Endothelial cell of umbilical vein (primary cell): ENCODE data around the gene PNMA6F. TPM values are rescaled to one million over a fixed set of nuclear protein-coding genes. Genes with fewer than 3 reads are reported as not detected.

Source experiments
- BruUV-seq: library from RNA; stranded (reverse); fragments of 400-500 nt; replicated peaks from 2 replicates; lab custom pipeline; 2021; lab: Mats Ljungman, UMichigan
- CTCF ChIA-PET: fragments of 300-600, 350-600 bp; sonication (Branson Sonifier 250); formaldehyde crosslinking; loops from one replicate; lab custom pipeline; 2021; ENCODE audit warnings: antibody characterized with exemption, inconsistent platforms; lab: Charles Lee
- POLR2A ChIA-PET: fragments of 300-600, 350-600 bp; sonication (Branson Sonifier 250); formaldehyde crosslinking; loops from one replicate; lab custom pipeline; 2021; ENCODE audit warnings: antibody characterized with exemption, inconsistent platforms; lab: Charles Lee
- DNase-seq: peaks from one replicate; pipeline ENCODE4 v3.0.0-alpha.2; 2011; ENCODE audit warnings: low read depth, low spot score
- FAIRE-seq: peaks from 2 replicates; lab custom pipeline; 2011; peaks lifted over from hg19 to GRCh38; lab: Jason Lieb, UNC
- H2AFZ ChIP-seq: 2 replicates; pipeline ENCODE4 v1.6.0; 2012; ENCODE audit warnings: low read depth, low read length, control low read depth, inconsistent platforms
- H3K27ac ChIP-seq: 2 replicates; pipeline ENCODE4 v1.5.1; 2011; ENCODE audit warnings: low read depth, mild to moderate bottlenecking, control low read depth, low read length, moderate library complexity; ENCODE audit not compliant: insufficient read depth
- H3K27me3 ChIP-seq, 2 experiments: 2 replicates each; pipeline versions ENCODE4 v1.6.0 to v1.6.1; 2011; ENCODE audit warnings: low read length in 2 of 2, mixed read lengths in 1 of 2; ENCODE audit not compliant: control insufficient read depth in 2 of 2, insufficient read depth in 2 of 2
- H3K36me3 ChIP-seq, 2 experiments: 2 replicates in 1 of 2; 3 replicates in 1 of 2; pipeline ENCODE4 v1.5.1; 2011; ENCODE audit warnings: low read length in 2 of 2, mild to moderate bottlenecking in 1 of 2, moderate library complexity in 1 of 2; ENCODE audit not compliant: control insufficient read depth in 2 of 2, insufficient read depth in 2 of 2; ENCODE audit errors: extremely low read depth in 1 of 2
- H3K4me1 ChIP-seq: 3 replicates; pipeline ENCODE4 v1.5.1; 2011; ENCODE audit warnings: mild to moderate bottlenecking, low read length; ENCODE audit not compliant: control insufficient read depth, insufficient read depth; ENCODE audit errors: extremely low read depth
- H3K4me2 ChIP-seq: 2 replicates; pipeline ENCODE4 v1.6.1; 2011; ENCODE audit warnings: low read length, control low read depth, mixed read lengths; ENCODE audit not compliant: insufficient read depth
- H3K4me3 ChIP-seq, 3 experiments: fragments of 200-600 bp in 1 of 3; sonication (generic), shearing (Covaris generic) in 1 of 3; replicated peaks in 1 of 3; 2 replicates each; pipeline ENCODE4 v1.5.1; 2011 to 2016; ENCODE audit warnings: control low read depth in 3 of 3, low read length in 3 of 3, mild to moderate bottlenecking in 2 of 3, inconsistent platforms in 1 of 3, low read depth in 1 of 3, moderate library complexity in 1 of 3; ENCODE audit not compliant: insufficient read depth in 1 of 3
- H3K79me2 ChIP-seq: 2 replicates; pipeline ENCODE4 v1.6.0; 2012; ENCODE audit warnings: low read length, inconsistent platforms; ENCODE audit not compliant: control insufficient read depth, insufficient read depth
- H3K9ac ChIP-seq: replicated peaks from 2 replicates; pipeline ENCODE3; 2011; ENCODE audit warnings: low read length, control low read depth; ENCODE audit not compliant: insufficient read depth; ENCODE audit errors: extremely low read depth
- H3K9me1 ChIP-seq: replicated peaks from 3 replicates; pipeline ENCODE4 v1.6.0; 2011; ENCODE audit warnings: mild to moderate bottlenecking, low read length; ENCODE audit not compliant: control insufficient read depth, insufficient read depth; ENCODE audit errors: extremely low read depth
- H3K9me3 ChIP-seq: replicated peaks from 2 replicates; pipeline ENCODE4 v1.5.1; 2012; ENCODE audit warnings: low read length, inconsistent platforms; ENCODE audit not compliant: control insufficient read depth, insufficient read depth
- H4K20me1 ChIP-seq: replicated peaks from 2 replicates; pipeline ENCODE3; 2011; ENCODE audit warnings: mild to moderate bottlenecking, low read length; ENCODE audit not compliant: control insufficient read depth, insufficient read depth; ENCODE audit errors: extremely low read depth
- EZH2 ChIP-seq: IDR thresholded peaks from 2 replicates; pipeline ENCODE4 v1.6.1; 2012; ENCODE audit warnings: borderline replicate concordance, low read depth, mild to moderate bottlenecking, moderate library complexity, low read length, inconsistent platforms; ENCODE audit not compliant: severe bottlenecking
- FOS ChIP-seq: IDR thresholded peaks from 2 replicates; pipeline ENCODE4 v1.6.1; 2011; ENCODE audit warnings: mild to moderate bottlenecking, low read length, moderate library complexity, borderline replicate concordance; ENCODE audit not compliant: insufficient read depth
- GATA2 ChIP-seq: IDR thresholded peaks from 2 replicates; pipeline ENCODE4 v1.7.0; 2011; ENCODE audit warnings: low read depth, mild to moderate bottlenecking, moderate library complexity, mixed read lengths, low read length; ENCODE audit not compliant: insufficient read length, insufficient read depth
- JUN ChIP-seq: IDR thresholded peaks from 2 replicates; pipeline ENCODE4 v1.6.1; 2011; ENCODE audit warnings: borderline replicate concordance, low read depth; ENCODE audit not compliant: insufficient read length, insufficient read depth
- MYC ChIP-seq: IDR thresholded peaks from one replicate; pipeline ENCODE4 v1.6.1; 2011; ENCODE audit warnings: mild to moderate bottlenecking, low read depth, low read length
- POLR2A ChIP-seq: IDR thresholded peaks from 2 replicates; pipeline ENCODE4 v1.6.1; 2012; ENCODE audit warnings: low read depth, mild to moderate bottlenecking, control low read depth, low read length
- POLR2AphosphoS5 ChIP-seq: IDR thresholded peaks from 2 replicates; pipeline ENCODE4 v1.6.1; 2012; ENCODE audit warnings: low read depth, mild to moderate bottlenecking, control low read depth, low read length, moderate library complexity; ENCODE audit not compliant: insufficient read depth
- dilution Hi-C: fragments of 300-500 bp; cut with MboI; formaldehyde crosslinking; loops from one replicate; pipeline ENCODE4 v1.15.0; 2019; ENCODE audit warnings: low sequenced_read_pairs; ENCODE audit not compliant: extremely low pct_ligation_motif_present
- intact Hi-C: fragments of 100-400 bp; cut with micrococcal nuclease; formaldehyde crosslinking; loops from one replicate; pipeline ENCODE4 v1.10.0; 2022
- polyA plus RNA-seq, 4 experiments: library from polyadenylated mRNA; depleted of rRNA in 3 of 4; stranded (reverse) in 3 of 4; unstranded in 1 of 4; fragments of >200 nt; gene quantifications; 2 replicates each; pipeline versions ENCODE4 v1.2.1 to v1.2.3, GENCODE V29; 2011 to 2012; ENCODE audit warnings: missing spikeins in 1 of 4
- total RNA-seq: library from RNA; stranded (reverse); gene quantifications from 2 replicates; pipeline ENCODE4 v1.2.3, GENCODE V29; 2021
- TF ChIP-seq, protein P1 (sequence below): IDR thresholded peaks from 2 replicates; pipeline ENCODE4 v1.6.1; 2011; ENCODE audit not compliant: insufficient read depth, insufficient read length

The PNMA6F gene
- total and polyA plus RNA-seq, 2 donors (not counting 3 experiments of a cell fraction or from before 2014, with no cell fraction given), result not detected

DNA sequence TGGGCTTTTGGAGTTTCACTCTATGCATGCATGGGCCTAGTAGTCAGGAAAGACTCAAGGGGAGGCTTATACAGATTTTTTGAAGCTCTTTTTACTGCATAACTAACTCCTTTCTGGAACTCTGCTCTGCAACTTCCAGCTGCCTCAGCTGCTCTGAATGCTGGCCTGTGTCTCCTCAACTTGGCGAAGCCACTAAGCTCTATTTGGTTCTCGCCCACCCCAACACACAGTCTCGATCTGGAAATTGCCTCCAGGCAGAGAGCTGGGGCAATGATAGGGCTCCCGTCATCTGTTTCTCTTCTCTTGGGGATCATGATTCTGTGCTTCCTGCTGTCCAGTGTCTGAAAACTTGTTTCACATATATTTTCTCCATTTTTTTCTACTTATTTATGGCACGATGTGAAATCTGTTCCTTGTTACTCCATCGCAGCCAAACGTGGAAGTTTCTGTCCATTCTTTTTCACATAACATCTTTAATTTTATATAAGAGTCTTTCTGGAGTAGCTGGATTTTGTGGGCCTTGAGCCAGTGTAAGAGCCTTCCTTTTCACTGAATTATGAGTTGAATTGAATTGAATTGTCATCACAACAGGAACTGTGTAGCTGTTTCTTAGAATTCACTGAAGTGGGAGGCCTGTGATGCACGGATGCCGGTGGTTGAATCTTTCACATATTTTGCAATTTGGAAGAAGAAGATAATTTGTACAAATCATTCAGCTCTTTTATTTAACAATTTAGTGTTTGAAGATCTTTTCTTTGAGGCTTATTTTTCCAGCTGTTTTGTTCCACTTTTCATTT is 21.4 kb upstream of the PNMA6F start:
- H3K27me3 ChIP-seq, result no peaks in the 10 kb centered on the region

DNA sequence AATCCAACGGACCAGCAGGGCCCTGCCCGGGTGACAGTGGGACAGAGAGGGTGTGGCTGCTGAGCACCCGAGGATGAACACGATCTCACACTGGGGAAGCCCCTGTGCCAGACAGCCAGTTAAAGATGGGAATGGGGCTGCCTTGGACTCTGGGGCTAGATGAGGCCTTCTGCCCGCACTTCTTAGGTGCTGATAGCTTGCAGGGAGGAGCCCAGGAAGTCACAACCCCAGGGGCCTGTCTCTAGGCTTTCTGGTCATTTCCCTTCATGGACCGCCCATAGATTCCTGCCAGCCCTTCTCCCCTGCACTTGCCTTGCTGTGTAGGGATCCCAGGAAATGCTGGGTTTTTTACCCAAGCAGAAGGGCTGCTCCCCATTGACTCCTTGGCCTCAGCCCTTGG is 18.5 kb upstream of the PNMA6F start:
- H3K4me3 ChIP-seq, result no peak overlapping the region
- H4K20me1 ChIP-seq, result no peaks in the 10 kb centered on the region
- H3K4me1 ChIP-seq, result no peaks in the 10 kb centered on the region
- no peaks in the 10 kb centered on the region for H3K27me3 ChIP-seq
- H3K9ac ChIP-seq, result no peak overlapping the region
- no peak overlapping the region for H2AFZ ChIP-seq
- TF ChIP-seq GATA2 (no peak), POLR2AphosphoS5 (no peak), POLR2A (no peak), FOS (no peak), JUN (no peak)
- H3K9me3 ChIP-seq, result no peaks in the 10 kb centered on the region
- FAIRE-seq, result no peak
- peaks cover 9% of the 10 kb centered on the region for H3K79me2 ChIP-seq
- peaks cover 0 to 1% of the 10 kb centered on the region in 2 experiments for H3K36me3 ChIP-seq
- no peak for DNase-seq
- ChIA-PET POLR2A (no interaction called here), CTCF (no interaction called here)
- no peak overlapping the region for H3K4me2 ChIP-seq
- intact Hi-C loops, result no loop called here
- no peak overlapping the region for H3K27ac ChIP-seq
- BruUV-seq, result no TSS peak
- dilution Hi-C loops, result no loop called here
- no peaks in the 10 kb centered on the region for H3K9me1 ChIP-seq

More for the DNA sequence above, 21.4 kb upstream of the PNMA6F start:
- DNase-seq (no peak), FAIRE-seq (no peak)
- no TSS peak for BruUV-seq
- Histone ChIP-seq H3K4me1 (no peaks in the 10 kb centered on the region), H3K4me2 (no peak overlapping the region), H3K9ac (no peak overlapping the region), H3K9me3 (no peaks in the 10 kb centered on the region), H4K20me1 (no peaks in the 10 kb centered on the region), H3K79me2 (no peaks in the 10 kb centered on the region), H2AFZ (no peak overlapping the region), H3K9me1 (no peaks in the 10 kb centered on the region), H3K4me3 (no peak overlapping the region), H3K27ac (no peak overlapping the region), H3K36me3 (peaks cover 0 to 7% of the 10 kb centered on the region in 2 experiments)
- CTCF ChIA-PET, result no interaction called here
- intact Hi-C loops (no loop called here), dilution Hi-C loops (no loop called here)
- POLR2A ChIA-PET, result no interaction called here
- TF ChIP-seq, protein P1, sequence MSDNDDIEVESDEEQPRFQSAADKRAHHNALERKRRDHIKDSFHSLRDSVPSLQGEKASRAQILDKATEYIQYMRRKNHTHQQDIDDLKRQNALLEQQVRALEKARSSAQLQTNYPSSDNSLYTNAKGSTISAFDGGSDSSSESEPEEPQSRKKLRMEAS, result no peak
- TF ChIP-seq JUN (no peak), EZH2 (no peak), POLR2A (no peak), MYC (no peak), GATA2 (no peak)
